Lung (tissue), 12 donors: ENCODE measurements around the gene INAFM1. TPM values are rescaled to one million over a fixed set of nuclear protein-coding genes. Genes with fewer than 3 reads are reported as not detected.
A peak's percentile ranks its signal among the peaks of the same experiment; 100 is the strongest.

Experiments
- ATAC-seq: fragments of 200-7000 bp; cut with Tn5 transposase; one replicate; pipeline ENCODE4 v1.9.1; 2020; ENCODE audit warnings: moderate number of reproducible peaks; ENCODE audit not compliant: insufficient read depth, low FRiP score
- DNase-seq, 3 donors: peaks; one replicate each; pipeline ENCODE4 v3.0.0-alpha.2; 2013 to 2017
- H3K27ac ChIP-seq, 2 donors: one replicate each; pipeline ENCODE4 v1.5.1; 2013; ENCODE audit warnings: mild to moderate bottlenecking in 2 of 2, moderate library complexity in 2 of 2, control low read depth in 1 of 2, inconsistent platforms in 1 of 2, low read depth in 1 of 2, low read length in 1 of 2
- H3K27me3 ChIP-seq, 3 donors: one replicate each; pipeline ENCODE4 v1.5.1; 2013; ENCODE audit warnings: low read length in 2 of 3; ENCODE audit not compliant: control insufficient read depth in 3 of 3, insufficient read depth in 3 of 3
- H3K36me3 ChIP-seq, 4 donors: one replicate each; pipeline ENCODE4 v1.5.1; 2013; ENCODE audit warnings: low read length in 4 of 4, mild to moderate bottlenecking in 1 of 4, moderate library complexity in 1 of 4; ENCODE audit not compliant: control insufficient read depth in 4 of 4, insufficient read depth in 4 of 4
- H3K4me1 ChIP-seq, 5 donors: one replicate each; pipeline ENCODE4 v1.5.1; 2013; ENCODE audit warnings: low read length in 5 of 5, mild to moderate bottlenecking in 2 of 5, moderate library complexity in 1 of 5; ENCODE audit not compliant: control insufficient read depth in 5 of 5, insufficient read depth in 5 of 5
- H3K4me3 ChIP-seq: one replicate; pipeline ENCODE4 v1.5.1; 2013; ENCODE audit warnings: mild to moderate bottlenecking, control low read depth, moderate library complexity
- H3K9ac ChIP-seq, 2 donors: one replicate each; pipeline ENCODE4 v1.5.1; 2013; ENCODE audit warnings: low read length in 2 of 2, control low read depth in 1 of 2; ENCODE audit not compliant: insufficient read depth in 1 of 2
- H3K9me3 ChIP-seq, 4 donors: one replicate each; pipeline ENCODE4 v1.5.1; 2013; ENCODE audit warnings: low read length in 3 of 4, mild to moderate bottlenecking in 1 of 4, moderate library complexity in 1 of 4; ENCODE audit not compliant: control insufficient read depth in 4 of 4, insufficient read depth in 3 of 4
- CTCF ChIP-seq: IDR thresholded peaks from 2 replicates; pipeline ENCODE4 v1.5.1; 2012; ENCODE audit warnings: mild to moderate bottlenecking; ENCODE audit errors: control extremely low read depth, extremely low read depth
- WGBS, 2 donors: extraction: QIAGEN DNeasy Blood & Tissue Kit; methylation state at CpG; one replicate each; pipeline ENCODE4 v1.1.7; 2013; 5-methylcytosine and 5-hydroxymethylcytosine counted together
- polyA plus RNA-seq, 2 donors: library from polyadenylated mRNA; stranded (reverse); fragments of 200-250 nt; gene quantifications; one replicate each; pipeline ENCODE4 v1.2.1, GENCODE V29; 2013
- total RNA-seq, 2 donors: library from RNA; depleted of rRNA in 1 of 2; stranded (reverse); fragments of >200 nt in 1 of 2; gene quantifications; one replicate each; pipeline ENCODE4 v1.2.1, GENCODE V29; 2014 to 2021
- donor health status: control.
- donor health status: control.
- donor health status: Bipolar disorder and iron deficiency.
- donor health status: healthy.
- donor health status: DM: yes; HTN: yes; CAD: no.

INAFM1 gene
- total and polyA plus RNA-seq, 4 donors = 2.4 to 33.5 (median 12.1) TPM

- Histone ChIP-seq H3K27me3 (peaks cover 0 to 19% (median 13%) of the 10 kb centered on the region in 3 donors), H3K27ac (peak overlapping the region in 1 of 2 donors; percentile 43), H3K9ac (no peak overlapping the region), H3K4me1 (peaks cover 0 to 15% (median 8%) of the 10 kb centered on the region in 5 donors), H3K36me3 (no peaks in the 10 kb centered on the region), H3K4me3 (no peak overlapping the region), H3K9me3 (no peaks in the 10 kb centered on the region)
- ATAC-seq (no peak), DNase-seq (no peak)
- 47 to 54% methylated on average over 16 of the region's 16 CpGs for WGBS, 2 donors
- no peak for TF ChIP-seq CTCF
Measured at GRCh38 chr19:47232422-47233211, 42.1 kb upstream of the INAFM1 start.

GRCh38 chr19:47236072-47236675 is 38.5 kb upstream of the INAFM1 start:
- no peaks in the 10 kb centered on the region for H3K9me3 ChIP-seq
- H3K9ac ChIP-seq = no peak overlapping the region
- TF ChIP-seq CTCF = no peak
- 92 to 94% methylated on average over 12 of the region's 12 CpGs for WGBS, 2 donors
- no peaks in the 10 kb centered on the region for H3K36me3 ChIP-seq
- DNase-seq (no peak), ATAC-seq (no peak)
- H3K4me3 ChIP-seq = no peak overlapping the region
- no peak overlapping the region for H3K27ac ChIP-seq
- H3K4me1 ChIP-seq = peaks cover 0 to 9% (median 3%) of the 10 kb centered on the region in 5 donors
- peaks cover 0 to 22% (median 14%) of the 10 kb centered on the region in 3 donors for H3K27me3 ChIP-seq

- 9 to 11% methylated on average over 16 of the region's 16 CpGs for WGBS, 2 donors
- Histone ChIP-seq H3K9ac (no peak overlapping the region), H3K36me3 (no peaks in the 10 kb centered on the region), H3K9me3 (no peaks in the 10 kb centered on the region), H3K27me3 (peaks cover 0 to 32% (median 32%) of the 10 kb centered on the region in 3 donors), H3K4me1 (peaks cover 0 to 12% (median 7%) of the 10 kb centered on the region in 5 donors), H3K27ac (no peak overlapping the region), H3K4me3 (no peak overlapping the region)
- no peak for TF ChIP-seq CTCF
- DNase-seq (no peak), ATAC-seq (no peak)
Measured at GRCh38 chr19:47239152-47239551, 35.5 kb upstream of the INAFM1 start.
